ENCODE results near the gene PHC3.
"Not testable (repeated sequence)": the region's sequence is repeated elsewhere in the genome, so short reads cannot be mapped to it uniquely, and the experiment has no call there.

Gene PHC3

DNA sequence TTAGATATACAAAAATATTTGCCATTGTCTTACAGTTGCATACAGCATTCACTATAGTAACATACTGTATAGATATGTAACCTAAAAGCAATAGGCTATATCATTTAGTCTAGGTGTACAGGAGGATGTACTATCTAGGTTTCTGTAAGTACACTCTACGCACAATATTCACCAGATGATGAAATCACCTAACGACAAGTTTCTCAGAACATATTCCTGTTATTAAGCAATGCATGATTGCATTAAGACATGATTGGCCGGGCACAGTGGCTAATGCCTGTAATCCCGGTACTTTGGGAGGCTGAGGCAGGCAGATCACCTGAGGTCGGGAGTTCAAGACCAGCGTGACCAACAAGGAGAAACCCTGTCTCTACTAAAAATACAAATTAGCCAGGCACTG, 26.2 kb upstream of the PHC3 start:
- no peaks in the 10 kb centered on the region for H3K27me3 ChIP-seq (ENCODE audit: insufficient read depth, poor library complexity, severe bottlenecking)
- peak in 1 of 2 experiments; percentile 21 for DNase-seq (ENCODE audit: low read depth in 1 of 2, low spot score in 1 of 2)
- H3K4me3 ChIP-seq (replicated peaks; ENCODE audit: insufficient read depth, low read length) = no peak overlapping the region
- TF ChIP-seq GABPA (IDR thresholded peaks at IDR 0.05; ENCODE audit: low read depth) = no peak
- TF ChIP-seq POLR2AphosphoS5 (IDR thresholded peaks at IDR 0.05; ENCODE audit: low read depth) = no peak
- TF ChIP-seq, protein P1, sequence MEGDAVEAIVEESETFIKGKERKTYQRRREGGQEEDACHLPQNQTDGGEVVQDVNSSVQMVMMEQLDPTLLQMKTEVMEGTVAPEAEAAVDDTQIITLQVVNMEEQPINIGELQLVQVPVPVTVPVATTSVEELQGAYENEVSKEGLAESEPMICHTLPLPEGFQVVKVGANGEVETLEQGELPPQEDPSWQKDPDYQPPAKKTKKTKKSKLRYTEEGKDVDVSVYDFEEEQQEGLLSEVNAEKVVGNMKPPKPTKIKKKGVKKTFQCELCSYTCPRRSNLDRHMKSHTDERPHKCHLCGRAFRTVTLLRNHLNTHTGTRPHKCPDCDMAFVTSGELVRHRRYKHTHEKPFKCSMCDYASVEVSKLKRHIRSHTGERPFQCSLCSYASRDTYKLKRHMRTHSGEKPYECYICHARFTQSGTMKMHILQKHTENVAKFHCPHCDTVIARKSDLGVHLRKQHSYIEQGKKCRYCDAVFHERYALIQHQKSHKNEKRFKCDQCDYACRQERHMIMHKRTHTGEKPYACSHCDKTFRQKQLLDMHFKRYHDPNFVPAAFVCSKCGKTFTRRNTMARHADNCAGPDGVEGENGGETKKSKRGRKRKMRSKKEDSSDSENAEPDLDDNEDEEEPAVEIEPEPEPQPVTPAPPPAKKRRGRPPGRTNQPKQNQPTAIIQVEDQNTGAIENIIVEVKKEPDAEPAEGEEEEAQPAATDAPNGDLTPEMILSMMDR (IDR thresholded peaks at IDR 0.05; ENCODE audit: insufficient read depth, low read length) = no peak
- no peak for TF ChIP-seq SPI1 (IDR thresholded peaks at IDR 0.05; ENCODE audit: borderline replicate concordance, low read depth)
- H3K27ac ChIP-seq (replicated peaks) = 0 out of 2 replicates have a peak overlapping the region, but pooled peaks have one; percentile 25

DNA sequence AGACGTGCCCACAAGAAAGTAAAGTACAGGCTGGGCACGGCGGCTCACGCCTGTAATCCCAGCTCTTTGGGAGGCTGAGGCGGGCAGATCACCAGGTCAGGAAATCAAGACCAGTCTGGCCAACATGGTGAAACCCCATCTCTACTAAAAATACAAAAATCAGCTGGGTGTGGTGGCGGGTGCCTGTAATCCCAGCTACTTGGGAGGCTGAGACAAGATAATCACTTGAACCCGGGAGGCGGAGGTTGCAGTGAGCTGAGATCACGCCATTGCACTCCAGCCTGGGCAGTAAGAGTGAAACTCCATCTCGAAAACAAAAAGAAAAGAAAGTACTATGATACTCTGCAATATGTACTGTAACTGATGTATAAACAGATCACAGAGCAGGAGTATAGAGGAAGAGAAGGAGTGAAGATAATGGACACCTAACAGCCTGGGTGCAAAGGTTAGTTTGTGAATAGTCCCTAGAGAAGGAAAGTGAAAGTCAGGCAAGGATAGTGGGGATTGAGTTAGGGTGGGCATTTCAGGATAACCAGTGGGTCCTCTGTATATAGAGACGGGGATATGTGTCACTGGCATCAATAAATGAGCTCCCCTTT, 24.7 kb upstream of the PHC3 start:
- DNase-seq (ENCODE audit: low read depth in 1 of 2, low spot score in 1 of 2); H3K4me3 ChIP-seq (replicated peaks; ENCODE audit: insufficient read depth, low read length); H3K27ac ChIP-seq (replicated peaks); H3K27me3 ChIP-seq (ENCODE audit: insufficient read depth, poor library complexity, severe bottlenecking): not testable (repeated sequence)

DNA sequence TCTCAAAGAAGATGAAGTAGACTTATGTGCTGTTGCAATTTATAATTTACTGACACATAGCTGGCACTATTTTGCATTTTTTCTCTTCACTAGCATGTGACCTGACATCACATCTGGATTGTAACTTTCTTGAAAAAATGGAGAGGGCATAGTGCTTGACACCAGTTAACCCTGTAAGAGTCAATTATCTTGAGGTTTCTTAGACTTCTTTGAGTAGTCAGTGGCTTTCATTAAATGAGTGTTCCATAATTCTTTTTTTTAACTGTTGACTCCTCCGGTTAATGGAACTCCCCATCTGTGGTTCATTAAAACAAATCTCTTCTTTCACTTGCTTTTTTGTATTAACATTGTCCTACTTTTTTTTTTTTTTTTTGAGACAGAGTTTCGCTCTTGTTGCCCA, 23.8 kb upstream of the PHC3 start:
- no peak for DNase-seq (ENCODE audit: low read depth in 1 of 2, low spot score in 1 of 2)
- Histone ChIP-seq H3K27ac (replicated peaks) (no peak overlapping the region), H3K27me3 (ENCODE audit: insufficient read depth, poor library complexity, severe bottlenecking) (no peaks in the 10 kb centered on the region), H3K4me3 (replicated peaks; ENCODE audit: insufficient read depth, low read length) (no peak overlapping the region)
- TF ChIP-seq GABPA (IDR thresholded peaks at IDR 0.05; ENCODE audit: low read depth) (no peak), POLR2AphosphoS5 (IDR thresholded peaks at IDR 0.05; ENCODE audit: low read depth) (no peak), SPI1 (IDR thresholded peaks at IDR 0.05; ENCODE audit: borderline replicate concordance, low read depth) (no peak)
- TF ChIP-seq, protein P1 (IDR thresholded peaks at IDR 0.05; ENCODE audit: insufficient read depth, low read length) = no peak
- TF ChIP-seq, protein P2, sequence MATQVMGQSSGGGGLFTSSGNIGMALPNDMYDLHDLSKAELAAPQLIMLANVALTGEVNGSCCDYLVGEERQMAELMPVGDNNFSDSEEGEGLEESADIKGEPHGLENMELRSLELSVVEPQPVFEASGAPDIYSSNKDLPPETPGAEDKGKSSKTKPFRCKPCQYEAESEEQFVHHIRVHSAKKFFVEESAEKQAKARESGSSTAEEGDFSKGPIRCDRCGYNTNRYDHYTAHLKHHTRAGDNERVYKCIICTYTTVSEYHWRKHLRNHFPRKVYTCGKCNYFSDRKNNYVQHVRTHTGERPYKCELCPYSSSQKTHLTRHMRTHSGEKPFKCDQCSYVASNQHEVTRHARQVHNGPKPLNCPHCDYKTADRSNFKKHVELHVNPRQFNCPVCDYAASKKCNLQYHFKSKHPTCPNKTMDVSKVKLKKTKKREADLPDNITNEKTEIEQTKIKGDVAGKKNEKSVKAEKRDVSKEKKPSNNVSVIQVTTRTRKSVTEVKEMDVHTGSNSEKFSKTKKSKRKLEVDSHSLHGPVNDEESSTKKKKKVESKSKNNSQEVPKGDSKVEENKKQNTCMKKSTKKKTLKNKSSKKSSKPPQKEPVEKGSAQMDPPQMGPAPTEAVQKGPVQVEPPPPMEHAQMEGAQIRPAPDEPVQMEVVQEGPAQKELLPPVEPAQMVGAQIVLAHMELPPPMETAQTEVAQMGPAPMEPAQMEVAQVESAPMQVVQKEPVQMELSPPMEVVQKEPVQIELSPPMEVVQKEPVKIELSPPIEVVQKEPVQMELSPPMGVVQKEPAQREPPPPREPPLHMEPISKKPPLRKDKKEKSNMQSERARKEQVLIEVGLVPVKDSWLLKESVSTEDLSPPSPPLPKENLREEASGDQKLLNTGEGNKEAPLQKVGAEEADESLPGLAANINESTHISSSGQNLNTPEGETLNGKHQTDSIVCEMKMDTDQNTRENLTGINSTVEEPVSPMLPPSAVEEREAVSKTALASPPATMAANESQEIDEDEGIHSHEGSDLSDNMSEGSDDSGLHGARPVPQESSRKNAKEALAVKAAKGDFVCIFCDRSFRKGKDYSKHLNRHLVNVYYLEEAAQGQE (IDR thresholded peaks at IDR 0.05; ENCODE audit: insufficient replicate concordance, low read depth) = no peak

DNA sequence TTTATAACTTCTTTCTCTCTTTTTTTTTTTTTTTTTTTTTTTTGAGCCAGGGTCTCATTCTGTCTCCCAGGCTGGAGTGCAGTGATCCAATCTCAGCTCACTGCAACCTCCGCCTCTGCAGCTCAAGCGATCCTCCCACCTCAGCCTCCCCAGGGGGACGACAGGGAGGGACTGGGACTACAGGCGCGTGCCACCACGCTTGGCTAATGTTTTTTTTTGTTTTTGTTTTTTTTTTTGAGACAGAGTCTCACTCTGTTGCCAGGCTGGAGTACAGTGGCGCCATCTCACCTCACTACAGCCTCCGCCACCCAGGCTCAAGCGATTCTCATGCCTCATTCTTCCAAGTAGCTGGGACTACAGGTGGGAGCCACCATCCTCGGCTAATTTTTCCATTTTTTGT, 23.0 kb upstream of the PHC3 start:
- H3K4me3 ChIP-seq (replicated peaks; ENCODE audit: insufficient read depth, low read length) = no peak overlapping the region
- TF ChIP-seq SPI1 (IDR thresholded peaks at IDR 0.05; ENCODE audit: borderline replicate concordance, low read depth) (no peak), POLR2AphosphoS5 (IDR thresholded peaks at IDR 0.05; ENCODE audit: low read depth) (no peak)
- TF ChIP-seq, protein P2 (IDR thresholded peaks at IDR 0.05; ENCODE audit: insufficient replicate concordance, low read depth) = no peak
- TF ChIP-seq, protein P1 (IDR thresholded peaks at IDR 0.05; ENCODE audit: insufficient read depth, low read length) = no peak
- DNase-seq (ENCODE audit: low read depth in 1 of 2, low spot score in 1 of 2) = no peak

More for the DNA sequence above, 23.0 kb upstream of the PHC3 start:
- Histone ChIP-seq H3K27me3 (ENCODE audit: insufficient read depth, poor library complexity, severe bottlenecking) (no peaks in the 10 kb centered on the region), H3K27ac (replicated peaks) (no peak overlapping the region)

Data from HL-60 (cell line).